ENCODE data around the gene RELT.

The RELT gene

DNA sequence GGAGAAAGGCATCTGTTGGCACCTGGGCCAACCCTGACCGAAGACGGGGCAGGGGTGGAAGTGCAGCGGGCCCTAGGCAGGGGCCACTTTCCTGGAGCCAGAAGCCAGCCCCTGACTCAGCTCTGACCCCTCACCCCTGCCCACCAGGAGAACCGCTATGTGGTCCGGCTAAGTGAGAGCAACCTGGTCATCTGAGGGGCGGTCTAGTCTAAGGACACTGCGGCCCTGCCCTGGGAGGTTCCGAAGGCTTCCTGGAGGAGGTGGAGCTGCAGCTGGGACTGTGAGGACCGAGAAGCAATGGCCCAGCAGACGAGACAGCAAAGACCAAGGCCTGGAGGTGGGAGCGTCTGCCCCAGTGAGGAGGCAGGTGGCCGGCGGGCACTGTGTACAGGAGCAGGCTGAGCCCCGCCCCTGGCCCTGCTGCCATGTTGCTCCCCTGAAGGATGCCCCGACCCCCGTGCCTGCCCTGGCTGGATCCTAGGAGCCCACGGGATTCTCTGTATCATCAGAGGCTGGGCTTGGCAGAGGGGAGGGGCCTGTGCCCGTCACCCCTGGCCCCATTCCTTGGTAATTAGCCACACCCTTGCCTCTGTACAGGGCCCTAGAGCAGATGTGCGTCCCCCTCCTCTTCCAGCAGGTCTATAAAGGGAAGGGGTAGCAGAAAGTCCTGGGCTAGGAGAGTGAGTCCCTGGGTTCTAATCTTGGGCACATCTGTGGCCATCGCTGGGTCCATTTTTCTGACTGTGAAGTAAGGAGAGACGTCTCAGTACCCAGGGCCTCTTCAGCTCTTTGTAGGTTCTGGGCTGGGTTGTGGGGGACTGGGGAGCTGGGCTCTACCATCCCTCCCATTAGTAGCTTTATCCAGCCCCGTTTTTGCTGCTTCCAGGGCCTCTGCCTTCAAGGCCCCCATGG lies 19.4 kb downstream of the RELT start:
- H3K27ac ChIP-seq (ENCODE audit: low read length), result no peak overlapping the region
- H3K36me3 ChIP-seq (ENCODE audit: control insufficient read depth in 1 of 2, insufficient read depth in 2 of 2, low read length in 2 of 2), result no peaks in the 10 kb centered on the region
- H3K4me3 ChIP-seq (ENCODE audit: low read depth in 1 of 2, low read length in 2 of 2), result no peak overlapping the region
- no peaks in the 10 kb centered on the region for H3K27me3 ChIP-seq (ENCODE audit: low read depth, low read length)
- no peaks in the 10 kb centered on the region for H3K4me1 ChIP-seq (ENCODE audit: control insufficient read depth in 1 of 2, insufficient read depth in 2 of 2, low read length in 2 of 2)
- no peaks in the 10 kb centered on the region for H3K9me3 ChIP-seq (ENCODE audit: control insufficient read depth in 1 of 2, low read length in 2 of 2)

- Histone ChIP-seq H3K4me1 (ENCODE audit: control insufficient read depth in 1 of 2, insufficient read depth in 2 of 2, low read length in 2 of 2) (no peaks in the 10 kb centered on the region), H3K4me3 (ENCODE audit: low read depth in 1 of 2, low read length in 2 of 2) (no peak overlapping the region), H3K9me3 (ENCODE audit: control insufficient read depth in 1 of 2, low read length in 2 of 2) (no peaks in the 10 kb centered on the region), H3K27ac (ENCODE audit: low read length) (no peak overlapping the region), H3K36me3 (ENCODE audit: control insufficient read depth in 1 of 2, insufficient read depth in 2 of 2, low read length in 2 of 2) (no peaks in the 10 kb centered on the region), H3K27me3 (ENCODE audit: low read depth, low read length) (no peaks in the 10 kb centered on the region)
Observed at GRCh38 chr11:73396251-73396930, 20.2 kb downstream of the RELT start.

DNA sequence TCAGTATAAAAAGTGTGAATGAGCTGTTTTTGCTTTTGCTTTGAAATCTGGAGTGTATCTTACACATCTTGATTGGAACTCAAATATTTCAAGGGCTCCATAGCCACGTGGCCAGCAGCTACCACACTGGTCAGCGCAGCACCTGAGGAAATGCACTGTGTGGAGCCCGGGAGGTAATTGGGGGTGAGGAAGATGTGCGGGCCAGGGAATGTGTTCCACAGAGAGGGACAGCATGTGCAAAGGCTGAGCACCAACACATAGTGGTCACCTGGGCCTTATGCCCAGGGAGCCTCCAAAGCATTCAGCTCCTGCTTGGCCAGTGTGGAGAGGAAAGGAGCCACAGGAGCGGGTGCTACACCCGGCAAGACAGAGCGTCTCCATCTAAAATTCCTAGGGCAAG lies 20.8 kb downstream of the RELT start:
- H3K27me3 ChIP-seq (ENCODE audit: low read depth, low read length), result no peaks in the 10 kb centered on the region
- H3K36me3 ChIP-seq (ENCODE audit: control insufficient read depth in 1 of 2, insufficient read depth in 2 of 2, low read length in 2 of 2), result no peaks in the 10 kb centered on the region
- H3K4me3 ChIP-seq (ENCODE audit: low read depth in 1 of 2, low read length in 2 of 2), result no peak overlapping the region
- no peak overlapping the region for H3K27ac ChIP-seq (ENCODE audit: low read length)
- H3K9me3 ChIP-seq (ENCODE audit: control insufficient read depth in 1 of 2, low read length in 2 of 2), result no peaks in the 10 kb centered on the region
- H3K4me1 ChIP-seq (ENCODE audit: control insufficient read depth in 1 of 2, insufficient read depth in 2 of 2, low read length in 2 of 2), result no peaks in the 10 kb centered on the region

DNA sequence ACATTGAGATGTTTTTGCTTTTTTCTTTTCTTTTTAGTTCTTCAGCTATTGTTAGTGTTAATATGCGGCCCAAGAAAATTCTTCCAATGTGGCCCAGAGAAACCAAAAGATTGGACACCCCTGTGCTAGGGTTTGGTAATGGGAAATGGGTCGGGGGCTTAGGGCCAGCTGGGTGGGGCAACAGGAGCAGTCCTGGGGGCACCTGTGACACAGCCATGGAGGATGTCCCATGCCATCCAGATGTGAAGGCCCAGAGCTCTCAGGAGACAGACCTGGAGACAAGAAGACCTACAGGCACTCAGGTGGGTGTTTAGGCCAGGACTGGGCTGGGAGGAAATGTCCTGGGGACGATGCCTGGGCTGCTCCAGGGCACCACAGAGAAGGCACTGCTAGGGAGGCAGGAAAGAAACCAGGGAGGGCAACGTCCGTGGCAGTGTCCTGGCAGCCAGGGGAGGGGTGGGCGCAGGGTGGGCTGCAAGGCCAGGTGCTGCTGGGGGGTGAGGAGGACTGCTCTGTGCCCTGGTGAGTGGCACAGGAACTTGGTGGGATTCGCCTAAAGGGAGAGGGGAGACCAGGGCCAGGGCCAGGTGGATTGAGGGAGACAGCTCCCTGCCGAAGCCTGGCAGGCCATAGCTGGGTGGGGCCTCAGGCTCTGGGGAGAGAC lies 21.4 kb downstream of the RELT start:
- Histone ChIP-seq H3K27me3 (ENCODE audit: low read depth, low read length) (no peaks in the 10 kb centered on the region), H3K4me3 (ENCODE audit: low read depth in 1 of 2, low read length in 2 of 2) (no peak overlapping the region), H3K9me3 (ENCODE audit: control insufficient read depth in 1 of 2, low read length in 2 of 2) (no peaks in the 10 kb centered on the region), H3K36me3 (ENCODE audit: control insufficient read depth in 1 of 2, insufficient read depth in 2 of 2, low read length in 2 of 2) (no peaks in the 10 kb centered on the region), H3K4me1 (ENCODE audit: control insufficient read depth in 1 of 2, insufficient read depth in 2 of 2, low read length in 2 of 2) (no peaks in the 10 kb centered on the region), H3K27ac (ENCODE audit: low read length) (no peak overlapping the region)

DNA sequence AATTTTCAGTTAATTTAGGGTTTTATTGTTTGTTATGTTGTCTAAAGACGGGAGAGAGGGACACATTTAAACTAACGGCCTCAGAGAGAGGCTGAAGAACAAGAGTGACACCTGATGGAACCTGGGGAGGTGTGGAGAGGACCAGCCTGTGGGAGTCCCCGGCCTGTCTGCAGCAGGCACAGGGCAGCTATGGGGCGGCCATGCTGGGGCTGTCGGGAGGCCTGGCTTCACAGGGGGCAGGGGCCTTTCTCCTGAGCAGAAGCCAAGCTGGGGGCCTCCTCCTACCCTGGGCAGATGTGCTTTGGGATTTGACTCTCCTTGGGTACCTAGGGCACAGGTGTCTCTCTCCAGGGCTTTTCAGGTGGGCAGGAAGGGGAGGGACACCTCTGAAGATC lies 21.9 kb downstream of the RELT start:
- no peaks in the 10 kb centered on the region for H3K4me1 ChIP-seq (ENCODE audit: control insufficient read depth in 1 of 2, insufficient read depth in 2 of 2, low read length in 2 of 2)
- H3K4me3 ChIP-seq (ENCODE audit: low read depth in 1 of 2, low read length in 2 of 2), result no peak overlapping the region
- no peak overlapping the region for H3K27ac ChIP-seq (ENCODE audit: low read length)
- no peaks in the 10 kb centered on the region for H3K36me3 ChIP-seq (ENCODE audit: control insufficient read depth in 1 of 2, insufficient read depth in 2 of 2, low read length in 2 of 2)
- H3K9me3 ChIP-seq (ENCODE audit: control insufficient read depth in 1 of 2, low read length in 2 of 2), result no peaks in the 10 kb centered on the region
- no peaks in the 10 kb centered on the region for H3K27me3 ChIP-seq (ENCODE audit: low read depth, low read length)

DNA sequence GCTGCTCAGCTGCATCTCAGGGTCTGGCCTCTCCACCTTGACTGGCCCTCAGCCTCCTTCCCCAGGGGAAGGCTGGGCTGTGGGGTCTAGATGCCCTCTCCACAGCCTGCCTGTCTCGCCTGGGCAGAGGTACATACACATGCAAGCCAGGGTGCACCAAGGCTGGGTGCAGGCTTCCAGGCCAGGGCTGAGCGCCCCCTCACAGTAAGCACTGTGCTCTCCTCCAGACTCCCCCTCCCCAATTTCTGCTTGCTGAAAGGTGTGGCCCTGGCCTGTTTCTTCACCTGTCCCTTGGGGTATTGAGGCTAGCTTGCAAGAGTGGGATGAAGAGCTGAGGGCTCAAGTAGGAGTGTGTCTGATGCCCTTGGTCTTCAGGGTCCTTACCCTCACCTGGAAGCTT lies 22.5 kb downstream of the RELT start:
- Histone ChIP-seq H3K4me3 (ENCODE audit: low read depth in 1 of 2, low read length in 2 of 2) (no peak overlapping the region), H3K4me1 (ENCODE audit: control insufficient read depth in 1 of 2, insufficient read depth in 2 of 2, low read length in 2 of 2) (no peaks in the 10 kb centered on the region), H3K27ac (ENCODE audit: low read length) (no peak overlapping the region), H3K36me3 (ENCODE audit: control insufficient read depth in 1 of 2, insufficient read depth in 2 of 2, low read length in 2 of 2) (no peaks in the 10 kb centered on the region), H3K27me3 (ENCODE audit: low read depth, low read length) (no peaks in the 10 kb centered on the region), H3K9me3 (ENCODE audit: control insufficient read depth in 1 of 2, low read length in 2 of 2) (no peaks in the 10 kb centered on the region)

DNA sequence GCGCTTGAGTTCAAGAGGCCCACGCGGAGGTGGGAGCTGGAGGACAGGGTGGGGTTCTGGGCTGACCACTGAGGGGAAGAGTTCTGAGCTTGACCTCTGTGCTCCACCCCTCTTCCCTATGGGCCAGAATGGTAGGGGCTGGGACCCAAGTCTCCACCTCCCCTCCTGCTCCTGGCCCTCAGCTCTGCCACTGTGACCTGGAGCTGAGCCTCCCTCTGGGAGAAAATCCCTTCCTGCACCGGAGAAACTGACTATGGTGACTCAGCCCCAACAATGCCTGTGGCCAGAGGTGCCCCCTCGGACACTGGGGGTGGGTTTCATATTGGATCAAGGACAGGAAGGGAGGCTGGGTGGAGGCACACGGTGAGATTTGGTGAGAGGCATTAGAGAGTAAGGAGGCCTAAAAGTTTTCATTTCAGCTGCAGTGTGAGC lies 23.0 kb downstream of the RELT start:
- Histone ChIP-seq H3K9me3 (ENCODE audit: control insufficient read depth in 1 of 2, low read length in 2 of 2) (no peaks in the 10 kb centered on the region), H3K27me3 (ENCODE audit: low read depth, low read length) (no peaks in the 10 kb centered on the region), H3K4me3 (ENCODE audit: low read depth in 1 of 2, low read length in 2 of 2) (no peak overlapping the region), H3K27ac (ENCODE audit: low read length) (no peak overlapping the region), H3K4me1 (ENCODE audit: control insufficient read depth in 1 of 2, insufficient read depth in 2 of 2, low read length in 2 of 2) (no peaks in the 10 kb centered on the region), H3K36me3 (ENCODE audit: control insufficient read depth in 1 of 2, insufficient read depth in 2 of 2, low read length in 2 of 2) (no peaks in the 10 kb centered on the region)

DNA sequence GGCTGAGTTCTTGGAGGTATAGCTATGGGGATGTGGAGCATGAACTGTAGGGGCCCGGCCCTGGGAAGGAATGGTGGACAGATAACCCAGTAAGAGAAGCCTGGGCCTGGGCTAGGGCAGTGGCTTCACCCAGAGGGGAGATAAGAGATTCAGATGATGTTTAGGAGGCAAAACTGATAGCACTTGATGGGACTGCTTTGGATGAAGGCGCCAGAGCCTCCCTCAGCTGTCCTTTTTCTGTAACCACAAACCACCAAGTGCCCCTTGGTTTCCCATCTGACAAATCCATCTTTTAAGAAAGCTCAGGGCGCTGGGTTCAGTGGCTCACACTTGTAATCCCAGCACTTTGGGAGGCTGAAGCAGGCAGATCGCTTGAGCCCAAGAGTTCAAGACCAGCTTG lies 23.4 kb downstream of the RELT start:
- H3K27me3 ChIP-seq (ENCODE audit: low read depth, low read length), result no peaks in the 10 kb centered on the region
- no peaks in the 10 kb centered on the region for H3K4me1 ChIP-seq (ENCODE audit: control insufficient read depth in 1 of 2, insufficient read depth in 2 of 2, low read length in 2 of 2)
- no peaks in the 10 kb centered on the region for H3K9me3 ChIP-seq (ENCODE audit: control insufficient read depth in 1 of 2, low read length in 2 of 2)
- no peak overlapping the region for H3K4me3 ChIP-seq (ENCODE audit: low read depth in 1 of 2, low read length in 2 of 2)
- no peak overlapping the region for H3K27ac ChIP-seq (ENCODE audit: low read length)
- no peaks in the 10 kb centered on the region for H3K36me3 ChIP-seq (ENCODE audit: control insufficient read depth in 1 of 2, insufficient read depth in 2 of 2, low read length in 2 of 2)

GRCh38 chr11:73400293-73400692 lies 24.1 kb downstream of the RELT start:
- Histone ChIP-seq H3K9me3 (ENCODE audit: control insufficient read depth in 1 of 2, low read length in 2 of 2) (no peaks in the 10 kb centered on the region), H3K27me3 (ENCODE audit: low read depth, low read length) (no peaks in the 10 kb centered on the region), H3K4me3 (ENCODE audit: low read depth in 1 of 2, low read length in 2 of 2) (no peak overlapping the region), H3K4me1 (ENCODE audit: control insufficient read depth in 1 of 2, insufficient read depth in 2 of 2, low read length in 2 of 2) (no peaks in the 10 kb centered on the region), H3K27ac (ENCODE audit: low read length) (no peak overlapping the region), H3K36me3 (ENCODE audit: control insufficient read depth in 1 of 2, insufficient read depth in 2 of 2, low read length in 2 of 2) (peaks cover 0 to 6% of the 10 kb centered on the region in 2 donors)

GRCh38 chr11:73401217-73401923 lies 25.2 kb downstream of the RELT start:
- H3K4me1 ChIP-seq (ENCODE audit: control insufficient read depth in 1 of 2, insufficient read depth in 2 of 2, low read length in 2 of 2), result no peaks in the 10 kb centered on the region

More at GRCh38 chr11:73401217-73401923, 25.2 kb downstream of the RELT start:
- H3K36me3 ChIP-seq (ENCODE audit: control insufficient read depth in 1 of 2, insufficient read depth in 2 of 2, low read length in 2 of 2), result peaks cover 3 to 15% of the 10 kb centered on the region in 2 donors
- H3K4me3 ChIP-seq (ENCODE audit: low read depth in 1 of 2, low read length in 2 of 2), result no peak overlapping the region
- H3K27me3 ChIP-seq (ENCODE audit: low read depth, low read length), result no peaks in the 10 kb centered on the region
- no peaks in the 10 kb centered on the region for H3K9me3 ChIP-seq (ENCODE audit: control insufficient read depth in 1 of 2, low read length in 2 of 2)
- H3K27ac ChIP-seq (ENCODE audit: low read length), result no peak overlapping the region
